SU-DHL-6 (cell line): ENCODE results near the gene GRIK2.

Source experiments
- H2AFZ ChIP-seq: fragments of 200-600 bp; sonication (generic); 2 replicates; pipeline ENCODE4 v1.6.1; 2014; ENCODE audit warnings: low read depth, mild to moderate bottlenecking, moderate library complexity, mixed read lengths, antibody characterized with exemption, low read length; ENCODE audit not compliant: severe bottlenecking
- H3F3A ChIP-seq: fragments of 200-600 bp; shearing (Covaris generic); 2 replicates; pipeline ENCODE4 v1.6.0; 2016; ENCODE audit warnings: antibody characterized with exemption, mild to moderate bottlenecking; ENCODE audit not compliant: insufficient read depth
- H3K27ac ChIP-seq: fragments of 200-600 bp; sonication (generic); 2 replicates; pipeline ENCODE4 v1.5.1; 2016; ENCODE audit warnings: low read depth, mild to moderate bottlenecking, low read length, moderate library complexity, mixed read lengths
- H3K27me3 ChIP-seq: fragments of 200-600 bp; sonication (generic), shearing (Covaris generic); 2 replicates; pipeline ENCODE4 v1.6.0; 2014; ENCODE audit warnings: mild to moderate bottlenecking, low read length
- H3K36me3 ChIP-seq: fragments of 200-600 bp; sonication (generic); 2 replicates; pipeline ENCODE4 v1.6.1; 2014; ENCODE audit warnings: mild to moderate bottlenecking, low read length, mixed read lengths
- H3K4me2 ChIP-seq: fragments of 300-600, 200-600 bp; shearing (Covaris generic), sonication (generic); 2 replicates; pipeline ENCODE4 v1.6.0; 2014; ENCODE audit warnings: low read length, low read depth, mild to moderate bottlenecking; ENCODE audit not compliant: poor library complexity, severe bottlenecking
- H3K4me3 ChIP-seq: fragments of 200-600 bp; sonication (generic); 2 replicates; pipeline ENCODE4 v1.5.1; 2014; ENCODE audit warnings: antibody characterized with exemption, low read length, mild to moderate bottlenecking, mixed read lengths; ENCODE audit not compliant: insufficient read depth, poor library complexity, severe bottlenecking
- H3K79me2 ChIP-seq: fragments of 200-600 bp; sonication (generic); 2 replicates; pipeline ENCODE4 v1.6.1; 2014; ENCODE audit warnings: mild to moderate bottlenecking, low read length, moderate library complexity; ENCODE audit not compliant: insufficient read depth
- H3K9ac ChIP-seq: fragments of 200-600 bp; sonication (generic); 2 replicates; pipeline ENCODE4 v1.7.0; 2014; ENCODE audit warnings: mild to moderate bottlenecking, low read length
- H3K9me2 ChIP-seq: fragments of 200-600 bp; sonication (generic); replicated peaks from 2 replicates; pipeline ENCODE4 v1.6.1; 2014; ENCODE audit warnings: low read length; ENCODE audit not compliant: insufficient read depth
- H3K9me3 ChIP-seq: fragments of 200-600 bp; sonication (generic); 2 replicates; pipeline ENCODE4 v1.6.1; 2014; ENCODE audit warnings: low read length, mixed read lengths; ENCODE audit not compliant: insufficient read depth
- H4K20me1 ChIP-seq: fragments of 200-600 bp; sonication (generic); 2 replicates; pipeline ENCODE4 v1.6.1; 2014; ENCODE audit warnings: low read depth, mild to moderate bottlenecking, antibody characterized with exemption, low read length, moderate library complexity, mixed read lengths
- CTCF ChIP-seq: fragments of 200-600 bp; sonication (generic); IDR thresholded peaks from one replicate; pipeline ENCODE4 v1.5.1; 2017; ENCODE audit warnings: antibody characterized with exemption, mild to moderate bottlenecking, low read length, moderate library complexity; ENCODE audit not compliant: insufficient read depth, poor library complexity, severe bottlenecking
- EZH2phosphoT487 ChIP-seq: fragments of 200-600 bp; sonication (generic), shearing (Covaris generic); conservative IDR thresholded peaks from 2 replicates; pipeline ENCODE4 v1.6.1; 2018; ENCODE audit warnings: mild to moderate bottlenecking, antibody characterized with exemption, low read length, moderate library complexity, mixed read lengths

GRIK2 gene

DNA sequence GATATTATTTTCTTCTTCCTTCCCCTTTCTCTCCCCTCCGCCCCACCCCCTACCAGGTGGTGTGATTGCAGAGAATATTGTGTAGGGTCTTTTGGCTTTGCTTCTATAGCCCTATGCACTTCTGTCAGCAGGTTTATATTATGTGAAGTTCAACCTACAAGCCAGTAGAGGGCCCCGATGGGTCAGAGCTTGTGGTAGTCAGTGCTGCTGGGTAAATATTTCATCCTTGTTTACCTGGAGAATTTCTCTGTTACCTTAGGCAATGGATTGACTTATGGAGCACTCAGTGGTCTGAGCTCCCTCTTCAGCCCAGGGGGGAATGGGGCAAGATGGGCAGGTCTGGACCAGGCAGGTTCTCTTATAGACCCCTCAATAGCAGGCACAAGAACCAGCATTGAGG, 720.9 kb downstream of the GRIK2 start:
- no peaks in the 10 kb centered on the region for H3K9me2 ChIP-seq
- no peaks in the 10 kb centered on the region for H3K9me3 ChIP-seq
- TF ChIP-seq CTCF (no peak), EZH2phosphoT487 (no peak)
- H3K4me2 ChIP-seq: no peak overlapping the region
- H2AFZ ChIP-seq: no peak overlapping the region
- no peaks in the 10 kb centered on the region for H3K79me2 ChIP-seq
- H3K9ac ChIP-seq: no peak overlapping the region
- H4K20me1 ChIP-seq: no peaks in the 10 kb centered on the region
- no peaks in the 10 kb centered on the region for H3K36me3 ChIP-seq
- H3F3A ChIP-seq: no peaks in the 10 kb centered on the region
- no peak overlapping the region for H3K27ac ChIP-seq
- no peaks in the 10 kb centered on the region for H3K27me3 ChIP-seq
- no peak overlapping the region for H3K4me3 ChIP-seq

DNA sequence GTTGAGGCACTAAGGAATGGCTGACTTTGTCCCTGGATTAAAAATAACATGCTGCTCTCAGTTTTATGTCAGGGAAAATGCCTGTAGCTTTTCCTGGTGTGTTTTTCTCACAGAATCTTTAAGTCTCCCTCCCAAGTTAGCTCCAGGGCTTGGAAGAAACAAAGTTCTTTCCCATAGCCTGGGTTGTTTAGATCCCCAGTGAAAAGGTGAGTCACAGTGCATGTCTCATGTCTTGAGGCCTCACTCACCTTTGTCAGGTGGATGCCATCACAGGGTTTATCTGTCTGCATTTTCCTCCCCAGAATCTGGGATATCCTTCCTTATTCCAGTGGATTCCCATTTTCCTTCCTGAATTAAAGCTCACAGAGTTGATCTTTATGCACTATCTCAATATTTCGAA, 722.4 kb downstream of the GRIK2 start:
- no peaks in the 10 kb centered on the region for H3K79me2 ChIP-seq
- no peak overlapping the region for H2AFZ ChIP-seq
- no peak overlapping the region for H3K27ac ChIP-seq
- no peak overlapping the region for H3K9ac ChIP-seq
- TF ChIP-seq EZH2phosphoT487: no peak
- no peaks in the 10 kb centered on the region for H3K27me3 ChIP-seq
- no peaks in the 10 kb centered on the region for H3F3A ChIP-seq
- H3K9me2 ChIP-seq: no peaks in the 10 kb centered on the region
- H4K20me1 ChIP-seq: no peaks in the 10 kb centered on the region
- H3K4me3 ChIP-seq: no peak overlapping the region
- no peaks in the 10 kb centered on the region for H3K36me3 ChIP-seq
- no peaks in the 10 kb centered on the region for H3K9me3 ChIP-seq
- no peak overlapping the region for H3K4me2 ChIP-seq

GRCh38 chr6:102118034-102118433, 724.5 kb downstream of the GRIK2 start:
- H3F3A ChIP-seq: no peaks in the 10 kb centered on the region
- H3K9ac ChIP-seq: no peak overlapping the region
- H3K79me2 ChIP-seq: no peaks in the 10 kb centered on the region
- no peaks in the 10 kb centered on the region for H3K36me3 ChIP-seq
- H2AFZ ChIP-seq: no peak overlapping the region
- no peak overlapping the region for H3K27ac ChIP-seq
- H3K4me2 ChIP-seq: no peak overlapping the region
- no peaks in the 10 kb centered on the region for H3K9me3 ChIP-seq
- H3K4me3 ChIP-seq: no peak overlapping the region
- no peaks in the 10 kb centered on the region for H3K27me3 ChIP-seq
- no peak for TF ChIP-seq EZH2phosphoT487
- no peaks in the 10 kb centered on the region for H4K20me1 ChIP-seq
- no peaks in the 10 kb centered on the region for H3K9me2 ChIP-seq
